ENCODE results near the gene EVPLL. TPM values are rescaled to one million over a fixed set of nuclear protein-coding genes. Genes with fewer than 3 reads are reported as not detected.
"Not testable (repeated sequence)": the region's sequence is repeated elsewhere in the genome, so short reads cannot be mapped to it uniquely, and the experiment has no call there.

Gene EVPLL
- polyA plus RNA-seq, 1 of the 3 experiments (the other 2 are of a cell fraction): not detected

DNA sequence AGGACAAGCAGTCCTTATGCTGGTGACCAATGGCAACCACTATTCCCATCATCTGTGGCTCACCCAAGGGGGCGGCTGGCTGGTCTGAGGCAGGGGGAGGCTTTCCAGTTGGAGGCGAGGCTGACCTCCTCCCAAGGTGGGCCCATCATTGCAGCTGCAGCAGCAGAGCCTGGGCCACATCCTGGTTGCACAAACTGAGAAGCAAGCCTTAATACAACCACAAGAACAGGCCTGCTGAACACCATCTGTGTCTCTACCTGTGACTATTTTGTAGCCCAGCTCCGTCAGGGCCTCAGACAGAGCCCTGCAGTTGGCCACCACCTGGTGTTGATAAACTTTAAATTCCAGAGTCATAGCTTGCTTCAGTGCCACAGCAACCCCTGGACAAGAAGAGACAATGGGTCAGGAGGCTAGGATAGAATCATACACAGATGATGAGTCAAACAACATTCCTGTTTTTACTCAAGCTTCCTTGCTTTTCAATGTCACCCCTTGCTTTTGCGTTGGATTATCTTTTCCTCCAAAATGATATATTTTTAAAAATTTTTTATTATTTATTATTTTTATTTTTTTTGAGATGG lies 44.6 kb upstream of the EVPLL start:
- ChIA-PET POLR2A (no interaction called here), CTCF (interaction anchor here (0.9 kb wide), 1 partner anchor 13 kb away, joined by 3 read pairs; no protein-coding TSS in a partner anchor)
- H3K4me1 ChIP-seq (ENCODE audit: control insufficient read depth in 1 of 2, insufficient read depth in 2 of 2, low read depth in 1 of 2, low read length in 1 of 2): no peaks in the 10 kb centered on the region
- DNase-seq: no peak
- no peak overlapping the region for H3K4me3 ChIP-seq (ENCODE audit: low read depth in 2 of 2, low read length in 1 of 2)
- H4K20me1 ChIP-seq (ENCODE audit: insufficient read depth): no peaks in the 10 kb centered on the region
- H3K36me3 ChIP-seq (replicated peaks in 1 of 2; ENCODE audit: control insufficient read depth in 1 of 2, insufficient read depth in 2 of 2, low read length in 1 of 2): peaks cover 0 to 40% of the 10 kb centered on the region in 2 experiments
- H3K27ac ChIP-seq (ENCODE audit: low read depth in 2 of 2, low read length in 1 of 2): no peak overlapping the region
- TF ChIP-seq NFIC (IDR thresholded peaks at IDR 0.05; ENCODE audit: borderline replicate concordance) (no peak), TAF1 (IDR thresholded peaks at IDR 0.05; ENCODE audit: borderline replicate concordance, low read depth, low read length) (no peak), FOXM1 (IDR thresholded peaks at IDR 0.05; ENCODE audit: low read depth) (no peak), MEF2A (IDR thresholded peaks at IDR 0.05; ENCODE audit: borderline replicate concordance, low read depth) (no peak), FOSL2 (IDR thresholded peaks at IDR 0.05; ENCODE audit: borderline replicate concordance, low read depth) (no peak), ELF1 (IDR thresholded peaks at IDR 0.05) (no peak), CHD2 (IDR thresholded peaks at IDR 0.05; ENCODE audit: low read length, partially characterized antibody) (no peak), TEAD4 (IDR thresholded peaks at IDR 0.05; ENCODE audit: borderline replicate concordance, insufficient read depth) (no peak), GABPA (IDR thresholded peaks at IDR 0.05; ENCODE audit: low read depth) (no peak), NRF1 (IDR thresholded peaks at IDR 0.05; ENCODE audit: low read depth, low read length) (no peak), EZH2phosphoT487 (IDR thresholded peaks at IDR 0.05; ENCODE audit: borderline replicate concordance, low read depth) (no peak), GATA2 (CRISPR knock-in tag; IDR thresholded peaks at IDR 0.05) (no peak), YY1 (IDR thresholded peaks at IDR 0.05; ENCODE audit: low read depth) (no peak), JUND (IDR thresholded peaks at IDR 0.05) (no peak), RXRA (IDR thresholded peaks at IDR 0.05; ENCODE audit: borderline replicate concordance, low read depth) (no peak)
- TF ChIP-seq, protein P1, sequence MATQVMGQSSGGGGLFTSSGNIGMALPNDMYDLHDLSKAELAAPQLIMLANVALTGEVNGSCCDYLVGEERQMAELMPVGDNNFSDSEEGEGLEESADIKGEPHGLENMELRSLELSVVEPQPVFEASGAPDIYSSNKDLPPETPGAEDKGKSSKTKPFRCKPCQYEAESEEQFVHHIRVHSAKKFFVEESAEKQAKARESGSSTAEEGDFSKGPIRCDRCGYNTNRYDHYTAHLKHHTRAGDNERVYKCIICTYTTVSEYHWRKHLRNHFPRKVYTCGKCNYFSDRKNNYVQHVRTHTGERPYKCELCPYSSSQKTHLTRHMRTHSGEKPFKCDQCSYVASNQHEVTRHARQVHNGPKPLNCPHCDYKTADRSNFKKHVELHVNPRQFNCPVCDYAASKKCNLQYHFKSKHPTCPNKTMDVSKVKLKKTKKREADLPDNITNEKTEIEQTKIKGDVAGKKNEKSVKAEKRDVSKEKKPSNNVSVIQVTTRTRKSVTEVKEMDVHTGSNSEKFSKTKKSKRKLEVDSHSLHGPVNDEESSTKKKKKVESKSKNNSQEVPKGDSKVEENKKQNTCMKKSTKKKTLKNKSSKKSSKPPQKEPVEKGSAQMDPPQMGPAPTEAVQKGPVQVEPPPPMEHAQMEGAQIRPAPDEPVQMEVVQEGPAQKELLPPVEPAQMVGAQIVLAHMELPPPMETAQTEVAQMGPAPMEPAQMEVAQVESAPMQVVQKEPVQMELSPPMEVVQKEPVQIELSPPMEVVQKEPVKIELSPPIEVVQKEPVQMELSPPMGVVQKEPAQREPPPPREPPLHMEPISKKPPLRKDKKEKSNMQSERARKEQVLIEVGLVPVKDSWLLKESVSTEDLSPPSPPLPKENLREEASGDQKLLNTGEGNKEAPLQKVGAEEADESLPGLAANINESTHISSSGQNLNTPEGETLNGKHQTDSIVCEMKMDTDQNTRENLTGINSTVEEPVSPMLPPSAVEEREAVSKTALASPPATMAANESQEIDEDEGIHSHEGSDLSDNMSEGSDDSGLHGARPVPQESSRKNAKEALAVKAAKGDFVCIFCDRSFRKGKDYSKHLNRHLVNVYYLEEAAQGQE (IDR thresholded peaks at IDR 0.05; ENCODE audit: low read depth, low read length): no peak
- TF ChIP-seq, protein P2, sequence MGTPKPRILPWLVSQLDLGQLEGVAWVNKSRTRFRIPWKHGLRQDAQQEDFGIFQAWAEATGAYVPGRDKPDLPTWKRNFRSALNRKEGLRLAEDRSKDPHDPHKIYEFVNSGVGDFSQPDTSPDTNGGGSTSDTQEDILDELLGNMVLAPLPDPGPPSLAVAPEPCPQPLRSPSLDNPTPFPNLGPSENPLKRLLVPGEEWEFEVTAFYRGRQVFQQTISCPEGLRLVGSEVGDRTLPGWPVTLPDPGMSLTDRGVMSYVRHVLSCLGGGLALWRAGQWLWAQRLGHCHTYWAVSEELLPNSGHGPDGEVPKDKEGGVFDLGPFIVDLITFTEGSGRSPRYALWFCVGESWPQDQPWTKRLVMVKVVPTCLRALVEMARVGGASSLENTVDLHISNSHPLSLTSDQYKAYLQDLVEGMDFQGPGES (IDR thresholded peaks at IDR 0.05; ENCODE audit: low read depth, low read length): no peak
- TF ChIP-seq, protein P3, sequence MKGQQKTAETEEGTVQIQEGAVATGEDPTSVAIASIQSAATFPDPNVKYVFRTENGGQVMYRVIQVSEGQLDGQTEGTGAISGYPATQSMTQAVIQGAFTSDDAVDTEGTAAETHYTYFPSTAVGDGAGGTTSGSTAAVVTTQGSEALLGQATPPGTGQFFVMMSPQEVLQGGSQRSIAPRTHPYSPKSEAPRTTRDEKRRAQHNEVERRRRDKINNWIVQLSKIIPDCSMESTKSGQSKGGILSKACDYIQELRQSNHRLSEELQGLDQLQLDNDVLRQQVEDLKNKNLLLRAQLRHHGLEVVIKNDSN (IDR thresholded peaks at IDR 0.05; ENCODE audit: borderline replicate concordance, low read depth): no peak
- TF ChIP-seq, protein P4, sequence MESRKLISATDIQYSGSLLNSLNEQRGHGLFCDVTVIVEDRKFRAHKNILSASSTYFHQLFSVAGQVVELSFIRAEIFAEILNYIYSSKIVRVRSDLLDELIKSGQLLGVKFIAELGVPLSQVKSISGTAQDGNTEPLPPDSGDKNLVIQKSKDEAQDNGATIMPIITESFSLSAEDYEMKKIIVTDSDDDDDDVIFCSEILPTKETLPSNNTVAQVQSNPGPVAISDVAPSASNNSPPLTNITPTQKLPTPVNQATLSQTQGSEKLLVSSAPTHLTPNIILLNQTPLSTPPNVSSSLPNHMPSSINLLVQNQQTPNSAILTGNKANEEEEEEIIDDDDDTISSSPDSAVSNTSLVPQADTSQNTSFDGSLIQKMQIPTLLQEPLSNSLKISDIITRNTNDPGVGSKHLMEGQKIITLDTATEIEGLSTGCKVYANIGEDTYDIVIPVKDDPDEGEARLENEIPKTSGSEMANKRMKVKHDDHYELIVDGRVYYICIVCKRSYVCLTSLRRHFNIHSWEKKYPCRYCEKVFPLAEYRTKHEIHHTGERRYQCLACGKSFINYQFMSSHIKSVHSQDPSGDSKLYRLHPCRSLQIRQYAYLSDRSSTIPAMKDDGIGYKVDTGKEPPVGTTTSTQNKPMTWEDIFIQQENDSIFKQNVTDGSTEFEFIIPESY (IDR thresholded peaks at IDR 0.05; ENCODE audit: borderline replicate concordance, low read depth): no peak
- TF ChIP-seq, protein P5, sequence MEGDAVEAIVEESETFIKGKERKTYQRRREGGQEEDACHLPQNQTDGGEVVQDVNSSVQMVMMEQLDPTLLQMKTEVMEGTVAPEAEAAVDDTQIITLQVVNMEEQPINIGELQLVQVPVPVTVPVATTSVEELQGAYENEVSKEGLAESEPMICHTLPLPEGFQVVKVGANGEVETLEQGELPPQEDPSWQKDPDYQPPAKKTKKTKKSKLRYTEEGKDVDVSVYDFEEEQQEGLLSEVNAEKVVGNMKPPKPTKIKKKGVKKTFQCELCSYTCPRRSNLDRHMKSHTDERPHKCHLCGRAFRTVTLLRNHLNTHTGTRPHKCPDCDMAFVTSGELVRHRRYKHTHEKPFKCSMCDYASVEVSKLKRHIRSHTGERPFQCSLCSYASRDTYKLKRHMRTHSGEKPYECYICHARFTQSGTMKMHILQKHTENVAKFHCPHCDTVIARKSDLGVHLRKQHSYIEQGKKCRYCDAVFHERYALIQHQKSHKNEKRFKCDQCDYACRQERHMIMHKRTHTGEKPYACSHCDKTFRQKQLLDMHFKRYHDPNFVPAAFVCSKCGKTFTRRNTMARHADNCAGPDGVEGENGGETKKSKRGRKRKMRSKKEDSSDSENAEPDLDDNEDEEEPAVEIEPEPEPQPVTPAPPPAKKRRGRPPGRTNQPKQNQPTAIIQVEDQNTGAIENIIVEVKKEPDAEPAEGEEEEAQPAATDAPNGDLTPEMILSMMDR (IDR thresholded peaks at IDR 0.05): no peak
- H3K9ac ChIP-seq: no peak overlapping the region
- 95% methylated on average over 2 of the region's 4 CpGs for WGBS (ENCODE audit: low lambda C conversion rate)
- H3F3A ChIP-seq (replicated peaks; ENCODE audit: insufficient read depth): no peaks in the 10 kb centered on the region
- H3K9me2 ChIP-seq: no peaks in the 10 kb centered on the region
- no peak overlapping the region for H2AFZ ChIP-seq (ENCODE audit: low read depth)
- H3K4me2 ChIP-seq: no peak overlapping the region
- H3K27me3 ChIP-seq (ENCODE audit: insufficient read depth): no peaks in the 10 kb centered on the region
- H3K9me3 ChIP-seq: no peaks in the 10 kb centered on the region
- H3K79me2 ChIP-seq (ENCODE audit: insufficient read depth): no peaks in the 10 kb centered on the region

DNA sequence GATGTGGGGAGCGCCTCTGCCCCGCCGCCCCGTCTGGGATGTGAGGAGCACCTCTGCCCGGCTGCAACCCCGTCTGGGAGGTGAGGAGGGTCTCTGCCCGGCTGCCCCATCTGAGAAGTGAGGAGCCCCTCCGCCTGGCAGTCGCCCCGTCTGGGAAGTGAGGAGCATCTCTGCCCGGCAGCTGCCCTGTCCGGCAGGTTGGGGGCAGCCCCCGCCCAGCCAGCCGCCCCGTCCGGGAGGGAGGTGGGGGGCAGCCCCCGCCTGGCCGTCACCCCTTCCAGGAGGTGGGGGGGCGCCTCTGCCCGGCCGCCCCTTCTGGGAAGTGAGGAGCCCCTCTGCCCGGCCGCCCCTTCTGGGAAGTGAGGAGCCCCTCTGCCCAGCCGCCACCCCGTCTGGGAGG lies 39.4 kb upstream of the EVPLL start:
- H3K9me3 ChIP-seq; H4K20me1 ChIP-seq (ENCODE audit: insufficient read depth); CTCF ChIA-PET; H3K4me3 ChIP-seq (ENCODE audit: low read depth in 2 of 2, low read length in 1 of 2); H3K9ac ChIP-seq; H3K79me2 ChIP-seq (ENCODE audit: insufficient read depth); H3K4me2 ChIP-seq; H2AFZ ChIP-seq (ENCODE audit: low read depth); DNase-seq; H3K4me1 ChIP-seq (ENCODE audit: control insufficient read depth in 1 of 2, insufficient read depth in 2 of 2, low read depth in 1 of 2, low read length in 1 of 2); POLR2A ChIA-PET; H3K27ac ChIP-seq (ENCODE audit: low read depth in 2 of 2, low read length in 1 of 2); H3K9me2 ChIP-seq; H3K27me3 ChIP-seq (ENCODE audit: insufficient read depth); H3F3A ChIP-seq (replicated peaks; ENCODE audit: insufficient read depth): not testable (repeated sequence)
- WGBS (ENCODE audit: low lambda C conversion rate): 89% methylated on average over 4 of the region's 25 CpGs
- peaks cover 10 to 18% of the 10 kb centered on the region in 2 experiments for H3K36me3 ChIP-seq (replicated peaks in 1 of 2; ENCODE audit: control insufficient read depth in 1 of 2, insufficient read depth in 2 of 2, low read length in 1 of 2)
